WTC11 (cell line): ENCODE data around the gene TP73. TPM values are rescaled to one million over a fixed set of nuclear protein-coding genes. Genes with fewer than 3 reads are reported as not detected.

Source experiments
- ATAC-seq: fragments of 200-7000 bp; cut with Tn5 transposase; 2 replicates; pipeline ENCODE4 v1.10.0; 2021; ENCODE audit warnings: mild to moderate bottlenecking, moderate library complexity
- CTCF ChIA-PET: fragments of 300-600 bp; sonication (Branson Sonifier 250); formaldehyde crosslinking; loops from one replicate; lab custom pipeline; 2021; ENCODE audit warnings: antibody characterized with exemption; lab: Charles Lee
- POLR2A ChIA-PET: fragments of 350-600 bp; sonication (Branson Sonifier 250); formaldehyde crosslinking; loops from one replicate; lab custom pipeline; 2021; ENCODE audit warnings: antibody characterized with exemption; lab: Charles Lee
- DNase-seq: peaks from one replicate; pipeline ENCODE4 v3.0.0; 2021; ENCODE audit warnings: low spot score
- H3K27ac Mint-ChIP-seq: 2 replicates; pipeline ENCODE4 v1.8.0; 2021; ENCODE audit warnings: mixed read lengths
- H3K27me3 Mint-ChIP-seq: 2 replicates; pipeline ENCODE4 v1.8.0; 2021; ENCODE audit warnings: low read depth, mild to moderate bottlenecking, moderate library complexity, mixed read lengths
- H3K36me3 Mint-ChIP-seq: 2 replicates; pipeline ENCODE4 v1.8.0; 2021; ENCODE audit warnings: mixed read lengths
- H3K4me1 Mint-ChIP-seq: 2 replicates; pipeline ENCODE4 v1.8.0; 2022; ENCODE audit warnings: mixed read lengths
- H3K4me3 Mint-ChIP-seq: 2 replicates; pipeline ENCODE4 v1.8.0; 2021; ENCODE audit warnings: mild to moderate bottlenecking, moderate library complexity, mixed read lengths
- H3K9me3 Mint-ChIP-seq: 2 replicates; pipeline ENCODE4 v1.8.0; 2021; ENCODE audit warnings: mixed read lengths
- CDX4 ChIP-seq: fragments of 250-450 bp; sonication (Bioruptor Pico); IDR thresholded peaks from 2 replicates; pipeline ENCODE4 v1.9.0; 2021; ENCODE audit warnings: moderate library complexity, mild to moderate bottlenecking, inconsistent platforms, borderline replicate concordance
- FOXJ3 ChIP-seq: sonication (generic); formaldehyde crosslinking; IDR thresholded peaks from 2 replicates; pipeline ENCODE4 v1.9.0; 2021; ENCODE audit warnings: missing genetic modification reagents, mild to moderate bottlenecking, borderline replicate concordance
- KAT7 ChIP-seq: sonication (generic); formaldehyde crosslinking; IDR thresholded peaks from 2 replicates; pipeline ENCODE4 v1.8.1; 2023; ENCODE audit warnings: missing genetic modification reagents, mild to moderate bottlenecking, borderline replicate concordance
- MYBL2 ChIP-seq: sonication (generic); formaldehyde crosslinking; IDR thresholded peaks from 2 replicates; pipeline ENCODE4 v1.8.1; 2023; ENCODE audit warnings: mild to moderate bottlenecking, moderate library complexity, missing genetic modification reagents
- STAT6 ChIP-seq: sonication (generic); formaldehyde crosslinking; conservative IDR thresholded peaks from 2 replicates; pipeline ENCODE4 v1.8.1; 2023; ENCODE audit warnings: mild to moderate bottlenecking, low read depth, missing genetic modification reagents, moderate library complexity
- TEAD1 ChIP-seq: sonication (generic); formaldehyde crosslinking; IDR thresholded peaks from 2 replicates; pipeline ENCODE4 v1.8.0; 2022; ENCODE audit warnings: mild to moderate bottlenecking, missing genetic modification reagents
- ZNF416 ChIP-seq: fragments of 250-450 bp; sonication (Bioruptor Pico); IDR thresholded peaks from 2 replicates; pipeline ENCODE4 v1.9.0; 2021; ENCODE audit warnings: mild to moderate bottlenecking, inconsistent platforms
- ZNF532 ChIP-seq: fragments of 250-450 bp; sonication (Bioruptor Pico); IDR thresholded peaks from 2 replicates; pipeline ENCODE4 v1.9.0; 2021; ENCODE audit warnings: mild to moderate bottlenecking, borderline replicate concordance
- ZNF671 ChIP-seq: fragments of 250-450 bp; sonication (Bioruptor Pico); IDR thresholded peaks from 2 replicates; pipeline ENCODE4 v1.8.0; 2021; ENCODE audit warnings: mild to moderate bottlenecking
- total RNA-seq: library from RNA; stranded (reverse); gene quantifications from 3 replicates; pipeline ENCODE4 v1.2.3, GENCODE V29; 2021
- TF ChIP-seq, protein P1 (sequence below): sonication (generic); formaldehyde crosslinking; IDR thresholded peaks from 2 replicates; pipeline ENCODE4 v1.8.1; 2022; ENCODE audit warnings: mild to moderate bottlenecking, moderate library complexity, missing genetic modification reagents
- TF ChIP-seq, protein P2 (sequence below): sonication (generic); formaldehyde crosslinking; IDR thresholded peaks from 2 replicates; pipeline ENCODE4 v1.8.0; 2022; ENCODE audit warnings: mild to moderate bottlenecking, missing genetic modification reagents
- TF ChIP-seq, protein P3 (sequence below): sonication (generic); formaldehyde crosslinking; IDR thresholded peaks from 2 replicates; pipeline ENCODE4 v1.8.0; 2023; ENCODE audit warnings: missing genetic modification reagents, mild to moderate bottlenecking, borderline replicate concordance

TP73 gene
- total RNA-seq, 1 experiment from 2014 or later = 5.7 TPM

DNA sequence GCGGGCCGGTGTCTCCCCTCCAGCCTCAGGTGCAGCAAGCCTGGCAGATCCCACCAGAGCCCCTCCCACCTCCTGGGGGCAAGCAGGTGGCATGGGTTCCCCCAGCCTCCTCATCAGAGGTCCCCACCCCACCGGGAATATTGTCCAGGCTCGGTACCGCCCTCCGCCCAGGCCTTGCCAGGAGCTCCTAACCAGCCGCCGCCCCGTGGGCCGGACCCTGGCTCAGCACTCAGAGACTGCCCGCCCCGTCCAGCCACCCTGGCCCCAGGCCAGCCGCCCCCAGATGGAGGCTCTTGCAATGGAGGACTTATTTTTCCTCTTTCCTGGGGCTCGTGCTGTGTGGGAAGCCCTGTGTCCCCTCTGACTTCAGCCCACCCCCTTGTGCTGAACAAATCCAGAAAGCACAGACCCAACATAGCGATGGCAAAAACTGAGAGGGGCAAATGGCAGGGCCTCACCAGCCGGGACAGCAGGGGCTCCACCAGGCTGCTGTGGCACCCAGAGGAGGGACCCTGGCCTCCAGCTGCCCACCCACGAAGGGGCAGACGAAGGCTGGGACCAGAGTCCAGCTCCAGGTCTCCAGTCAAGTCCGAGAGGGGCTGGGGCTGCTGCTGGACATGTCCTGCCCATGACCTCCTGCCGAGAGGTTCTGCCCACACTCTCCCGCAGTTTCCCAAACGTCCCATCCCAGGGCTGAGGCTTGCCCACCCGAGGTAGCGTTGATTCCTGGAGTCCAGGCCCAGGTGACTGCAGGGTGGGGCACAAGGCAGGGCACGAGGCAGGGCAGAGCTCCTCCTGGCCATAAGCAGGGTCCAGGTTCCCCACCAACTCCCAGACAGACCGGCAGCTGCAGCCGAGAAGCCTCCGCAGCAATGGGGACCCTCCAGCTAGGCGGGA lies 48.5 kb upstream of the TP73 start:
- no peaks in the 10 kb centered on the region for H3K27me3 Mint-ChIP-seq
- ATAC-seq (no peak), DNase-seq (no peak)
- no peaks in the 10 kb centered on the region for H3K9me3 Mint-ChIP-seq
- TF ChIP-seq MYBL2 (CRISPR knock-in tag) (no peak), ZNF532 (CRISPR knock-in tag) (no peak)
- TF ChIP-seq, protein P1, sequence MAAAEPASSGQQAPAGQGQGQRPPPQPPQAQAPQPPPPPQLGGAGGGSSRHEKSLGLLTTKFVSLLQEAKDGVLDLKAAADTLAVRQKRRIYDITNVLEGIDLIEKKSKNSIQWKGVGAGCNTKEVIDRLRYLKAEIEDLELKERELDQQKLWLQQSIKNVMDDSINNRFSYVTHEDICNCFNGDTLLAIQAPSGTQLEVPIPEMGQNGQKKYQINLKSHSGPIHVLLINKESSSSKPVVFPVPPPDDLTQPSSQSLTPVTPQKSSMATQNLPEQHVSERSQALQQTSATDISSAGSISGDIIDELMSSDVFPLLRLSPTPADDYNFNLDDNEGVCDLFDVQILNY (CRISPR knock-in tag) = no peak
- TF ChIP-seq, protein P2, sequence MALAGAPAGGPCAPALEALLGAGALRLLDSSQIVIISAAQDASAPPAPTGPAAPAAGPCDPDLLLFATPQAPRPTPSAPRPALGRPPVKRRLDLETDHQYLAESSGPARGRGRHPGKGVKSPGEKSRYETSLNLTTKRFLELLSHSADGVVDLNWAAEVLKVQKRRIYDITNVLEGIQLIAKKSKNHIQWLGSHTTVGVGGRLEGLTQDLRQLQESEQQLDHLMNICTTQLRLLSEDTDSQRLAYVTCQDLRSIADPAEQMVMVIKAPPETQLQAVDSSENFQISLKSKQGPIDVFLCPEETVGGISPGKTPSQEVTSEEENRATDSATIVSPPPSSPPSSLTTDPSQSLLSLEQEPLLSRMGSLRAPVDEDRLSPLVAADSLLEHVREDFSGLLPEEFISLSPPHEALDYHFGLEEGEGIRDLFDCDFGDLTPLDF = no peak
- H3K36me3 Mint-ChIP-seq = no peaks in the 10 kb centered on the region
- ChIA-PET CTCF (interaction anchor here (1.0 to 3.7 kb wide), 2 partner anchors 12 to 15 kb away, joined by 4 to 16 read pairs; no protein-coding TSS in a partner anchor), POLR2A (no interaction called here)
- peaks cover 3% of the 10 kb centered on the region; the same call in 1 of the 2 replicates for H3K4me1 Mint-ChIP-seq
- H3K27ac Mint-ChIP-seq = no peak overlapping the region
- H3K4me3 Mint-ChIP-seq = no peak overlapping the region

GRCh38 chr1:3604468-3604974 lies 47.8 kb upstream of the TP73 start:
- H3K27ac Mint-ChIP-seq = no peak overlapping the region
- CTCF ChIA-PET = interaction anchor here (1.0 to 3.7 kb wide), 2 partner anchors 13 to 14 kb away, joined by 4 to 16 read pairs; no protein-coding TSS in a partner anchor
- no peak overlapping the region for H3K4me3 Mint-ChIP-seq
- no peaks in the 10 kb centered on the region for H3K36me3 Mint-ChIP-seq
- H3K27me3 Mint-ChIP-seq = no peaks in the 10 kb centered on the region
- H3K4me1 Mint-ChIP-seq = peaks cover 4% of the 10 kb centered on the region
- ATAC-seq (no peak), DNase-seq (no peak)
- no peaks in the 10 kb centered on the region for H3K9me3 Mint-ChIP-seq
- POLR2A ChIA-PET = no interaction called here
- TF ChIP-seq, protein P3, sequence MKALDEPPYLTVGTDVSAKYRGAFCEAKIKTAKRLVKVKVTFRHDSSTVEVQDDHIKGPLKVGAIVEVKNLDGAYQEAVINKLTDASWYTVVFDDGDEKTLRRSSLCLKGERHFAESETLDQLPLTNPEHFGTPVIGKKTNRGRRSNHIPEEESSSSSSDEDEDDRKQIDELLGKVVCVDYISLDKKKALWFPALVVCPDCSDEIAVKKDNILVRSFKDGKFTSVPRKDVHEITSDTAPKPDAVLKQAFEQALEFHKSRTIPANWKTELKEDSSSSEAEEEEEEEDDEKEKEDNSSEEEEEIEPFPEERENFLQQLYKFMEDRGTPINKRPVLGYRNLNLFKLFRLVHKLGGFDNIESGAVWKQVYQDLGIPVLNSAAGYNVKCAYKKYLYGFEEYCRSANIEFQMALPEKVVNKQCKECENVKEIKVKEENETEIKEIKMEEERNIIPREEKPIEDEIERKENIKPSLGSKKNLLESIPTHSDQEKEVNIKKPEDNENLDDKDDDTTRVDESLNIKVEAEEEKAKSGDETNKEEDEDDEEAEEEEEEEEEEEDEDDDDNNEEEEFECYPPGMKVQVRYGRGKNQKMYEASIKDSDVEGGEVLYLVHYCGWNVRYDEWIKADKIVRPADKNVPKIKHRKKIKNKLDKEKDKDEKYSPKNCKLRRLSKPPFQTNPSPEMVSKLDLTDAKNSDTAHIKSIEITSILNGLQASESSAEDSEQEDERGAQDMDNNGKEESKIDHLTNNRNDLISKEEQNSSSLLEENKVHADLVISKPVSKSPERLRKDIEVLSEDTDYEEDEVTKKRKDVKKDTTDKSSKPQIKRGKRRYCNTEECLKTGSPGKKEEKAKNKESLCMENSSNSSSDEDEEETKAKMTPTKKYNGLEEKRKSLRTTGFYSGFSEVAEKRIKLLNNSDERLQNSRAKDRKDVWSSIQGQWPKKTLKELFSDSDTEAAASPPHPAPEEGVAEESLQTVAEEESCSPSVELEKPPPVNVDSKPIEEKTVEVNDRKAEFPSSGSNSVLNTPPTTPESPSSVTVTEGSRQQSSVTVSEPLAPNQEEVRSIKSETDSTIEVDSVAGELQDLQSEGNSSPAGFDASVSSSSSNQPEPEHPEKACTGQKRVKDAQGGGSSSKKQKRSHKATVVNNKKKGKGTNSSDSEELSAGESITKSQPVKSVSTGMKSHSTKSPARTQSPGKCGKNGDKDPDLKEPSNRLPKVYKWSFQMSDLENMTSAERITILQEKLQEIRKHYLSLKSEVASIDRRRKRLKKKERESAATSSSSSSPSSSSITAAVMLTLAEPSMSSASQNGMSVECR (CRISPR knock-in tag) = no peak
- TF ChIP-seq ZNF416 (no peak), ZNF532 (CRISPR knock-in tag) (no peak), TEAD1 (CRISPR knock-in tag) (no peak), STAT6 (CRISPR knock-in tag) (no peak), CDX4 (CRISPR knock-in tag) (no peak), FOXJ3 (CRISPR knock-in tag) (no peak), KAT7 (CRISPR knock-in tag) (no peak), ZNF671 (CRISPR knock-in tag) (no peak)
